Suppressor macrophage (primary cell): Measurements from ENCODE around the gene RTN3.
"Not testable (repeated sequence)": the region's sequence is repeated elsewhere in the genome, so short reads cannot be mapped to it uniquely, and the experiment has no call there.

ENCODE experiments used
- DNase-seq, 4 experiments: peaks; one replicate each; pipeline ENCODE4 v3.0.0-alpha.2; 2020 to 2022

Gene RTN3

DNA sequence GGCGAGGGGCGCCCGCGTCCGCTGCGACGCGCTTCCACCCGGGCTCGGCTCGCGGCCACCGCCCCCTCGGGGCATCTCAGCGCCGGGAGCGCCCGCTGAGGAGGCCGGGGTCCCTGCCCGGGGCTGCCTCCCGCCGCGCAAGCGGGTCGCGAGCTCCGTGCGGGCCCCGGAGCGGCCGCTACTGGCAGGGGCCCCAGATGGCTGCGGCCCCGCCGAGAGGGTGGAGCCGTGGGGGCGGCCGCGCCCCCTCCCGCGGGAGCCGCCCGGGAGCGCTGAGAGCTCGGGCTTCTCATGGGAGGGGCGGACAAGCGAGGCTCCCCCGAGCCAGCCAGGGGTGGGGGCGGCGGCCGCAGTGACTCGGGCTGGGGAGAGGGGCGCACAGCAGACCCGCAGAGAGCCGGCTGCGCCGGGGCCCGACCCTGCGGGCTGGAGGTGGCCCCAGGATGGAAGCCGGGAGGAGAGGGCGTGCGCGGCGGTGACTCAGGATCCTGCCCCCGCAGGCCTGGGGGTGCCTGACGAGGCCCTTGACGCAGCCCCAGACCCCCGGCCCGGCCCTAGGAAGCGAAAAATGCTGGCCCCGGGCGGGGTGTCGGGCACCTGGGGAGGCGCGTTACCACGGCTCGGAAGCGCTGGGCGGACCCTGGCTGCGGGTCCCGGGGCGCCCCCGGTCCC, 87.9 kb downstream of the RTN3 start:
- DNase-seq: peak in 2 of 4 experiments; percentile 27 to 42

DNA sequence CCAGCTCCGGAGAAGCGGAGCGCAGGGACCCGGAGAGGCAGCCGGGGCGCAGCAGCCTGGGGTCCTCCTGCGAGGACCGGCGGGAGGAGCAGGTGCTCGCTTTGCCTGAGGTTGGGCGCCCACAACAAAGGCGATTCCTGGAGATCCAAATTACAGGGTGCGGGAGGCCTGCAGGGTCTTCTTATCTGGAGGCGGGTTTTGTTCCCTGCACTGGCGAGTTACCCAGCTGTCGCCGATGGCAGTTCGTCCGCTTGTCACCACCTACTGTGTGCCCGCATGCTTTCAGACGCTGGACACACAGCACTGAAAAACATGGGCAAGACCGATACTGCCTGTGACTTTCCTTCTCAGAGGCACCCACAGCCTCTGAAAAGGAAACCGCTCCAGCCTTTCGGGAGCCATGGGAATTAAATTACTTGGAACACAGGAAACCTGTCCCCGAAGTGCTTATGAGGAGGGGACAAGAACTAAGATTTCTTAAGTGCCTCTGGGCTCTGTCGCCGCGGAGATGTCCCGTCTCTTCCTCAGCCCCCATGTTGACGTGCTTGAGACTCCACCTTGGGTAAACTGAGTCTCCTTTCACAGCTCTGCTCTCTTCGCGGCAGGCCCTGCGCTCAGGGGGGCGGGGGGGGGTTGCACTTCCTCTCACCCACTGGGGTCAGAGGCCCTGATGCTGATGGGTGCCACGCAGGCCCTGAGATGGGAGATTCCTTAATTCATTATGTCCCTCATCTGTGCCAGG, 88.6 kb downstream of the RTN3 start:
- DNase-seq: no peak

DNA sequence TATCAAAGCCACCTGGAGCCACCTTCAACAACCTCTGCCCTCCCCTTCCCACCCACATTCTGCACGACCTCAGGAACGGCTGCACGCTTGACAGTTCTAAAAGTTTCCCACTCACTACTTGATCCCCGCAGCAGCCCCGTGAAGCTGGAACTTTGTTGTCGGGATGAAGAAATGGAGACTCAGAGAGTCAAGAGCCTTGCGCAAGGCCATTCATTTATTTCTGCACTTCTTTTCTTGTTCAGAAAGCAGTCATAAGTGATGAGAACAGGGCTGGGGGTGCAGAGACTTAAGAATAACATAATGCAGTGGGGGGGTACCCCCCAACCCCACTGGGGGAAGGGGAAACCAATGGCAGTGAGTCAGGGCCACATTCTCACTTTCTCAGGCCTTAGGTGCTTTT, 89.5 kb downstream of the RTN3 start:
- DNase-seq: peak in 2 of 4 experiments; percentile 16 to 20

DNA sequence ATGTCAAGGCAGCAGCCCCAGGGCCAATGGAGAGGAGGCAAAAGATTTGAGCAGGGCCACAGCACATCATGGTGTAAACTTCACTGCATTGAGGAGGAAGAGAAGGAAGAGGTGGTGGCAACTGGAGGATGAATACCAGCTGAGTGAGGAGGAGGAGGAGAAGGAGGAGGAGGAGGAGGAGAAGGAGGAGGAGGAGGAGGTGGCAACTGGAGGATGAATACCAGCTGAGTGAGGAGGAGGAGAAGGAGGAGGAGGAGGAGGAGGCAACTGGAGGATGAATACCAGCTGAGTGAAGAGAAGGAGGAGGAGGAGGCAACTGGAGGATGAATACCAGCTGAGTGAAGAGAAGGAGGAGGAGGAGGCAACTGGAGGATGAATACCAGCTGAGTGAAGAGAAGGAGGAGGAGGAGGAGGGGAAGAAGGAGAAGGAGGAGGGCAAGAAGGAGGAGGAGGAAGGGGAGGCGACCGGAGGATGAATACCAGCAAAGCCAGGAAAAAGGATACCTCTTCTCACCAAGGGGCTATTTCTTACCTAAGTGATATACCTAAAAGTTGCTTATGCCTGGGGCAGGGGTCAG, 90.5 kb downstream of the RTN3 start:
- DNase-seq: not testable (repeated sequence)

DNA sequence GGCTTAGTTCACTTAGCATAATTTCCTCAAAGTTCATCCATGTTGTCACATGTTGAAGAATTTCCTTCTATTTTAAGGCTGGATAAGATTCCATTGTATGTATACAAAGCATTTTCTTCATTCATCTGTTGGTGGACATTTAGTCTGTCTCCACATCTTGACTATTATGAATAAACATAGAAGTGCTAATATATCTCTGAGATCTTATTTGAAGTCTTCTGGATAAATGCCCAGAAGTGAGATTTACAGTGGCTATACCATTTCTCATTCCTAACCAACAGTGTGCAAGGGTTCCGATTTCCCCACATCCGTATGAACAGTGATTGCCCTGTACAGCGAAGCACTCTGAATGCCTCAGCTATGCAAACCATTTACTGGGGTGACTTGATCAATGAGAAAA, 93.9 kb downstream of the RTN3 start:
- DNase-seq: no peak

DNA sequence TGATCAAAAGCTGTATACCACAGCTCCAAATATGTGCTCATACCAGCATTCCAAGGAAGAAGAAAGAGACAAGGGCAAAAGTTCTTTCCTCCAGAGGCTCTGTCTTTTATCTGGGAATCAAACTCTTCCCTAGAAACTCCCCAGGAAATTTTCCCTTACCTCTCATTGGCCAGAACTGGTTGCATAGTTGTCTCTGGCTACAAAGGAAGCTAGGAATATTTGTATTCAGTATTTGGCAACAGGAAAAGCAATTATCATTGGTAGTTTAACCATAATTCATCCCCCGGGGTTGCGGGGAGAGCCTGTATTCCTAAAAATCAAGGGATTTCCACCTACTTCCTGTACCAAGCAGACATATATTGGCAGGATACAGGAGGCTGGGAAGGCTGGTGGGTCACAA, 97.7 kb downstream of the RTN3 start:
- no peak for DNase-seq

DNA sequence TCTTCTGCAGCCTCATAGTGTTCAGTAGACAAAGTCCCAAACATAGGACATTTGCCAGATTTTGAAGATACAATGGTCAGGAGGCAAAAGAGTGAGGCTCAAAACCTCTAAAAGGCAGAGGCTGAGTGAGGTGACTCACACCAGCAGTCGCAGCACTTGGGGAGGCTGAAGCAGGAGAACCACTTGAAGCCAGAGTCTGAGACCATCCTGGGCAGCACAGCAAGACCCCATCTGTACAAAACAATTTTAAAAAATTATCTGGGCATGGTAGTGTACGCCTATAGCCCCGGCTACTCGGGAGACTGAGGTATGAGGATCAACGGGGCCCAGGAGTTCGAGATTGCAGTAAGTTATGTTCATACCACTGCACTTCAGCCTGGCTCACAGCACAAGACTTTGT, 101.4 kb downstream of the RTN3 start:
- no peak for DNase-seq

DNA sequence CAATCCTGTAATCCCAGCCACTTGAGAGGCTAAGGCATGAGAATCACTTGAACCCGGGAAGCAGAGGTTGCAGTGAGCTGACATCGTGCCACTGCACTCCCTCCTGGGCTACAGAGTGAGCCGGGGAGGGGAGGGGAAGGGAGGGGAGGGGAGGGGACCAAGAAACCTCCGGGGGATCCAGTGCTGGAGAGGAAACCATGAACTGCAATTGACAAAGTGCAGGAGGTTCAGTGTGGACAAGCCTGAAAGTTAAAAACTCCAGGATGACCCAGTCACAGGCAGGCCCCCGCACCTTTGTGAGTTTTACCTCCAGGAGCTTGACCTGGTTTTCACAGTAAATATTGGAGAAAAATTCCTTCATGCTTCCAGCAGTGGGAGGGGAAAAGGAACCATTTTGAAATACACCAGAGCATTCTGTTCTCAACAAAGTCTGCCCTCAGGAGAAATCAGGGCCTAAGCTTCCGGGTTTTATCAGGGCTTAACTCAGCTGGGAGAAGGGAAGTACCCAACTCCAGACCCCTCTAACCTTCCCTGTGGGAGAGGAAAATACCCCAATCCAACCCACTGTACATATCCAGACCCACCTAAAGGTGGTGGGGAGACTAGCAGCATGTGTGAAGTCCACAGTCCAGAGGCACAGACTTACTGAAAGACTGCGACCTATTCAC, 102.8 kb downstream of the RTN3 start:
- DNase-seq: no peak

DNA sequence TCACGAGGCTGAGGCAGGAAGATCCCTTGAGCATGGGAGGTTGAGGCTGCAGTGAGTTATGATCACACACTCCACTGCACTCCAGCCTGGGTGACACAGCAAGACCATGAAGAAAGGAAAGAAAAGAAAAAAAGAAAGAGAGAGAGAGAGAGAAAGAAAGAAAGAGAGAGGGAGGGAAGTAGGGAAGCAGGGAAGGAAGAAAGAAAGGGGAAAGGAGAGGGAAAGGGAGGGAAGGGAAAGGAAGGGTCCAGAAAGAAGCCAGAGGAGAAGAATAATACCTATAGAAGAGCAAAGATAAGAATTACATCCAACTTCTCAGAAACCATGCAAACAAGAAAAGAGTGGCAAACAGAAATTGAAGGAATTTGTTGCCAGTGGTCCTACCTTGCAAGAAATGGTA, 104.5 kb downstream of the RTN3 start:
- no peak for DNase-seq

DNA sequence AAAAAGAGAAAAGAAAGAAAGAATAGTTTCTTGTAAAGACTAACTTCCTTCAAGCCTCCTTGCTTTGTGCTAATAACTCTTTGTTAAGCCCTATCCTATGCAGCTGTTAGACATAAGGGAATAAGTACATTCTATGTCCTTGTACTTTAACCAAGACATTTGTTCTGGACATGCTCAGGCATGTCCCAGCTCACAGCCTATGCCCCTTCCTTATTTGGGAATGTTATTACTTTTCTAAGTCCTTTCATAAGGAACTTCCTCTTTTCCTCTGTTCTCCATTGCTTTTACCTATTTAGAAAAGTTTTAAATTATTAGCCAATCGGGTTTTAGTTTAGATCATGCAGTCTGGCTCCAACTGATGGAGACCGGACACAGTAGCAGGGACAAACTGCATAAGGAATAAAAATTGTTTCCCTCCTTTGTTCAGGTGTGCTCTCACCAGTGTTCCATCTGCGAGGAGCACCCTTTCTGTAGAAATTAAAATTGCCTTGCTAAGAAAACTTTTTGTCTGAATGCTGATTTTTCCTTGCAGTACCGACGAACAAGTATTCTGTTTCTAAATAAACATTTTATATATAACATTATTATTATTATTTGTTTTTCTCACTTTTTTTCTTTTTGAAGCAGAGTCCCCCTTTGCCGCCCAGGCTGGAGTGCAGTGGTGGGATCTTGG, 110.3 kb downstream of the RTN3 start:
- no peak for DNase-seq

DNA sequence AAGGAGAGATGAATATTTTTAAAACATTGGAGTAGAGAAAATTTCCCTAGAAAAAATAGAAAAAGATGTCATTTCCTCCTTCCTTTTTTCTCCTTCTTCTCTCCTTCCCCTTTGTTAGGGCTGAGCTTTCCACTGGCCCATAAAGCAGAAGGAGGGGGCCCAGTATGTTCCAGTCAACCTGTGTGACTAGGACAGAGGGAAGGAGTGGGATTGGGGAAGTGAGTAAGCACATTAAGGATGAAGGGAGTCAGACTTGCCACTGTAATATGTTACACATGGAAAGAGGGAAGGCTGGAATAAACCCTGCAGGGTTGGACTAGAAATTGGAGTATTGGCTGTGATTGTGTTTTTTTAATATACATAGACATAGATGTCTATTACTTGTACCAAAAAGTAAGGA, 111.9 kb downstream of the RTN3 start:
- DNase-seq: peak; percentile 59 to 82 (median 67)

DNA sequence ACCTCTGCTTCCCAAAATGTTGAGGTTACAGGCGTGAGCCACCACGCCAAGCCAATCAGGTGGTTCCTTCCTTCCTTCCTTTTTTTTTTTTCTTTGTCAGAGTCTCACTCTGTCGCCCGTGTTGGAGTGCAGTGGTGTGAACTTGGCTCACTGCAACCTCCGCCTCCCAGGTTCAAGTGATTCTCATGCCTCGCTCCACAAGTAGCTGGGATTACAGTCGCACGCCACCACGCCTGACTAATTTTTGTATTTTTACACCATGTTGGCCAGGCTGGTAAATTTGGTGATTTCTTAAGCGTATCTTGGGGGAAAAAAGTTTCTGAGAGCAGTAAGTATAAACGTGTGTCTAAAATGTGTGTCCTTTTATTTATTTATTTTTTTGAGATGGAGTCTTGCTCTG, 113.8 kb downstream of the RTN3 start:
- no peak for DNase-seq

DNA sequence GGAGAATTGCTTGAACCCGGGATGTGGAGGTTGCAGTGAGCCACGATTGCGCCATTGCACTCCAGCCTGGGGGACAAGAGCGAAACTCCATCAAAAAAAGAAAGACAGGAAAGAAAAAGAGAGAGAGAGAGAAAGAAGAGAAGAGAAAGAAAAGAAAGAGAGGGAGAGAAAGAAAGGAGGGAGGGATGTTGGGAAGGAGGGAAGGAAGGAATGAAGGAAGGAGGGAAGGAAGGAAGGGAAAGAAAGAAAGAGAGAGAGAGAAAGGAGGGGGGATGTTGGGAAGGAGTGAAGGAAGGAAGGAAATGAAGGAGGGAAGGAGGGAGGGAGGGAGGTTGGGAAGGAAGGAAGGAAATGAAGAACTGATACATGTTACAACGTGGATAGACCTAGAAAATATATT, 119.6 kb downstream of the RTN3 start:
- DNase-seq: no peak

DNA sequence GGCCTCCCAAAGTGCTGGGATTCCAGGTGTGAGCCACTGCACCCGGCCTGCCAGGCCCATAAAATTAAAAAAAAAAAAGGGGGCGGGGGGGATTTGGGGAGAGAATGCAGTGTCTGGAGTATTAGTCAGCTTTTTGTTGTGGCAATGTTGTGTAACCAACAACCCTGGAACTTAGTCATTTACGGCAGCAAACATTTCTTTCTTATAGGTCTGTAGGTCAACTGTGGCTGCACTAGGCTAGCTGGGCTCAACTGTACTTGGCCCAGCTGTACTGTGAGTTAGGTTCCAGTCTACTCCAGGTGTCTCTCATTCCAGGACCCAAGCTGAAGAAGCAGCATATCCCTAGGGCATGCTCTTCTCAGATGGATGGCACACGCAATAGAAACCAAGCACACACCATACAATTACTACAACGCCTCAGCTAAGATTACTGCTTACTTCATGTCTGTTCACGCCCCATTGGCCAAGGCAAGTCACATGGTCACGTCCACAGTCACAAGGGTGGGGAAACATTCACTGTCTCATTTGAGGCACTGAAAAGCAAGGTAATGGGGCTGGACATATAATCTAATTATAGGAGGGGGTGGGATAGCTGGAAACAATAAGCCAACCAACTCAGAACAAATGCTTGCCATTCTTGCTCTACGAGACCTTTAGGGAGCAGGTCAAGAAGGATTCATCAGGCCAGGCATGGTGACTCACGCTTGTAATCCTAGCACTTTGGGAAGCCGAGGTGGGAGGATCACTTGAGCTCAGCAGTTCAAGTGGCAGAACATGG, 121.5 kb downstream of the RTN3 start:
- DNase-seq: no peak

DNA sequence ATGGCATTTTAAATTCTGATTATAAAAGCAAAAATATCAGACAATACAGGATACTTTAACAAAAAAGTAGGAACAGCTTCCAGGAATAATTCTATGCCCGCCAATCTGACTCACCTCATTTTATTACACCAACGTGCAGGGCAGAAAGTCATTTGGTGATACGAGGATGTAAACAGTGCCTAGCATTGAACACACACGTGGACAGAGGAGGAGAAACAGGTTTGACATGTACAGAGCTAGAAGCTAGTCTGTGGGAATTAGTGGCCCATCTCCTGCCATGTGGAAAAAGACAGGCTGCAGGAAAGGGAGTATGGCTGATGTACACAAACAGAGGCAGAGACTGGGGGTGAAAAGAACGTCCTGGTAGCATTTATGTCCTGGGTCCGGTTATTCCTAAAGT, 123.0 kb downstream of the RTN3 start:
- DNase-seq: no peak

DNA sequence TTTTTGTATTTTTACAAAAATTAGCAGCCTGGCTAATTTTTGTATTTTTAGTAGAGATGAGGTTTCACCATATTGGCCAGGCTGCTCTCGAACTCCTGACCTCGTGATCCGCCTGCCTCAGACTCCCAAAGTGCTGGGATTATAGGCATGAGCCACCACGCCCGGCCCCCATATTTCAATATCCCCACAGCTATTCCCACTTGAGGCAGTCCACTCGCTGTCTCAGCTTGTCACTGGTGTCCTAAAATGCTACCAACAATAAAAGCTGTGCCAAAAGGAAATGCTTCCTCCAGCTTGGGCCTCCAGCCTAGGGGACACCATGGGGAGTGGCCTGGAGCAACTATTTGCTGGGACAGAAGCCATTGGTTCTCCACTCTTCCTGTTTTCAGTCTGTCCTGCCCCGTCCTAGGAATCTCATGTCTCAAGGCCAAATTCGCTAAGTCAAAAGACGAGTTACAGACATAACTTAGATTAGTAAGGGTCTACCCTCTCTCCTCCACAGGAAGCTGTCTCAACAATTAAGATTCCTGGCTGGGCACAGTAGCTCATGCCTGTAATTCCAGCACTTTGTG, 124.6 kb downstream of the RTN3 start:
- DNase-seq: no peak
